ENCODE data around the gene ERC2. TPM values are rescaled to one million over a fixed set of nuclear protein-coding genes. Genes with fewer than 3 reads are reported as not detected.

ERC2 gene
- total RNA-seq, 1 experiment from 2014 or later = 0.90 TPM

GRCh38 chr3:55477306-55478303 lies 990.7 kb downstream of the ERC2 start:
- Histone ChIP-seq H3K36me3 (ENCODE audit: insufficient read depth, low read length, poor library complexity, severe bottlenecking) (peaks cover 8% of the 10 kb centered on the region), H3K4me1 (ENCODE audit: insufficient read depth, low read length, poor library complexity, severe bottlenecking) (no peaks in the 10 kb centered on the region), H3K27ac (ENCODE audit: low read depth, low read length, poor library complexity, severe bottlenecking) (no peak overlapping the region), H3K4me3 (ENCODE audit: low read depth, low read length, poor library complexity, severe bottlenecking) (no peak overlapping the region), H3K9me3 (ENCODE audit: low read depth, low read length, poor library complexity, severe bottlenecking) (no peaks in the 10 kb centered on the region), H3K27me3 (replicated peaks; ENCODE audit: insufficient read depth, low read depth, low read length, poor library complexity) (no peaks in the 10 kb centered on the region)
- ChIA-PET POLR2A (ENCODE audit: low non-redundant PET) (no interaction called here), CTCF (no interaction called here)
- no TSS peak for BruUV-seq (replicated peaks)
- DNase-seq (ENCODE audit: low spot score) = no peak
- intact Hi-C loops (cut with micrococcal nuclease; ENCODE audit: unreplicated experiment) = no loop called here
- TF ChIP-seq EZH2 (IDR thresholded peaks at IDR 0.05; ENCODE audit: borderline replicate concordance, low read depth, low read length, poor library complexity, severe bottlenecking) (no peak), CTCF (conservative IDR thresholded peaks at IDR 0.05; ENCODE audit: low read depth, low read length) (no peak)

GRCh38 chr3:55476515-55476914 lies 991.8 kb downstream of the ERC2 start:
- H3K27ac ChIP-seq (ENCODE audit: low read depth, low read length, poor library complexity, severe bottlenecking) = no peak overlapping the region

GRCh38 chr3:55474213-55474632 lies 994.0 kb downstream of the ERC2 start:
- POLR2A ChIA-PET (ENCODE audit: low non-redundant PET) = no interaction called here
- Histone ChIP-seq H3K4me1 (ENCODE audit: insufficient read depth, low read length, poor library complexity, severe bottlenecking) (no peaks in the 10 kb centered on the region), H3K4me3 (ENCODE audit: low read depth, low read length, poor library complexity, severe bottlenecking) (no peak overlapping the region), H3K27me3 (replicated peaks; ENCODE audit: insufficient read depth, low read depth, low read length, poor library complexity) (no peaks in the 10 kb centered on the region), H3K27ac (ENCODE audit: low read depth, low read length, poor library complexity, severe bottlenecking) (no peak overlapping the region), H3K36me3 (ENCODE audit: insufficient read depth, low read length, poor library complexity, severe bottlenecking) (peaks cover 5% of the 10 kb centered on the region), H3K9me3 (ENCODE audit: low read depth, low read length, poor library complexity, severe bottlenecking) (no peaks in the 10 kb centered on the region)
- CTCF ChIA-PET = no interaction called here
- TF ChIP-seq EZH2 (IDR thresholded peaks at IDR 0.05; ENCODE audit: borderline replicate concordance, low read depth, low read length, poor library complexity, severe bottlenecking) = no peak
- TF ChIP-seq CTCF (conservative IDR thresholded peaks at IDR 0.05; ENCODE audit: low read depth, low read length) = no peak
- BruUV-seq (replicated peaks) = no TSS peak
- intact Hi-C loops (cut with micrococcal nuclease; ENCODE audit: unreplicated experiment) = no loop called here
- DNase-seq (ENCODE audit: low spot score) = no peak

More at GRCh38 chr3:55476515-55476914, 991.8 kb downstream of the ERC2 start:
- intact Hi-C loops (cut with micrococcal nuclease; ENCODE audit: unreplicated experiment) = no loop called here
- ChIA-PET CTCF (no interaction called here), POLR2A (ENCODE audit: low non-redundant PET) (no interaction called here)
- DNase-seq (ENCODE audit: low spot score) = no peak
- BruUV-seq (replicated peaks) = no TSS peak
- no peaks in the 10 kb centered on the region for H3K4me1 ChIP-seq (ENCODE audit: insufficient read depth, low read length, poor library complexity, severe bottlenecking)
- no peaks in the 10 kb centered on the region for H3K27me3 ChIP-seq (replicated peaks; ENCODE audit: insufficient read depth, low read depth, low read length, poor library complexity)
- no peaks in the 10 kb centered on the region for H3K9me3 ChIP-seq (ENCODE audit: low read depth, low read length, poor library complexity, severe bottlenecking)
- TF ChIP-seq CTCF (conservative IDR thresholded peaks at IDR 0.05; ENCODE audit: low read depth, low read length) = no peak
- TF ChIP-seq EZH2 (IDR thresholded peaks at IDR 0.05; ENCODE audit: borderline replicate concordance, low read depth, low read length, poor library complexity, severe bottlenecking) = no peak
- H3K4me3 ChIP-seq (ENCODE audit: low read depth, low read length, poor library complexity, severe bottlenecking) = no peak overlapping the region
- H3K36me3 ChIP-seq (ENCODE audit: insufficient read depth, low read length, poor library complexity, severe bottlenecking) = peaks cover 8% of the 10 kb centered on the region

All from A673 (cell line).